Measurements from ENCODE around the gene LTBP3.
"Not testable (repeated sequence)": the region's sequence is repeated elsewhere in the genome, so short reads cannot be mapped to it uniquely, and the experiment has no call there.

LTBP3 gene

DNA sequence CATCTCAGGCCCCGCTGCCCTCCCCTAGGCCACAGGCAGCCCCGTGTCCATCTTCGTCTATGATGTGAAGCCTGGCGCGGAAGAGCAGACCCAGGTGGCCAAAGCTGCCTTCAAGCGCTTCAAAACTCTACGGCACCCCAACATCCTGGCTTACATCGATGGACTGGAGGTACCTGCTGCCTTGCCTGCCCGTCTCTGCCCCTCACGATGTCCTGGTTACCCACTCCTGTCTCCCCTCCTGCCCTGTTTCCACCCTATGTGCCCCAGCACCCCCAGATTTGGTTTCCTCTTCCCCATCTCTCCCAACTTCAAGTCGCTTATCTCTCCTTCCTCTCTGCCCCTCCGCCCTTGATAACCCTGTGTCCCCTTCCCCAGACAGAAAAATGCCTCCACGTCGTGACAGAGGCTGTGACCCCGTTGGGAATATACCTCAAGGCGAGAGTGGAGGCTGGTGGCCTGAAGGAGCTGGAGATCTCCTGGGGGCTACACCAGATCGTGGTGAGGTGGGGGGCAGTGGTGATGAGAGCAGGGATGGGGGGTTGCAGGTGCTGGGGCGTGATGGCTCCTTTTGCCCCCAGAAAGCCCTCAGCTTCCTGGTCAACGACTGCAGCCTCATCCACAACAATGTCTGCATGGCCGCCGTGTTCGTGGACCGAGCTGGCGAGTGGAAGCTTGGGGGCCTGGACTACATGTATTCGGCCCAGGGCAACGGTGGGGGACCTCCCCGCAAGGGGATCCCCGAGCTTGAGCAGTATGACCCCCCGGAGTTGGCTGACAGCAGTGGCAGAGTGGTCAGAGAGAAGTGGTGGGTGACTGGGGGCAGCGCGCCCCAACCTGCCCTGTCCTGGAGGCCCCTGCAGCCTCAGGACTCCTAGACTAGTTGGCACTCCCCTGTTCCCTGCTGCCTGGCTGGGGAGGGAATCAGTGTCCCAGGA, 32.3 kb downstream of the LTBP3 start:
- Histone ChIP-seq H3K4me3 (ENCODE audit: low read depth in 1 of 2, low read length in 2 of 2) (peak overlapping the region; percentile 56 to 88), H3K9me3 (ENCODE audit: control insufficient read depth in 1 of 2, low read length in 2 of 2) (no peaks in the 10 kb centered on the region), H3K27me3 (ENCODE audit: low read depth, low read length) (no peaks in the 10 kb centered on the region), H3K27ac (ENCODE audit: low read length) (no peak overlapping the region), H3K4me1 (ENCODE audit: control insufficient read depth in 1 of 2, insufficient read depth in 2 of 2, low read length in 2 of 2) (peaks cover 9 to 27% of the 10 kb centered on the region in 2 donors), H3K36me3 (ENCODE audit: control insufficient read depth in 1 of 2, insufficient read depth in 2 of 2, low read length in 2 of 2) (peaks cover 14 to 19% of the 10 kb centered on the region in 2 donors)

DNA sequence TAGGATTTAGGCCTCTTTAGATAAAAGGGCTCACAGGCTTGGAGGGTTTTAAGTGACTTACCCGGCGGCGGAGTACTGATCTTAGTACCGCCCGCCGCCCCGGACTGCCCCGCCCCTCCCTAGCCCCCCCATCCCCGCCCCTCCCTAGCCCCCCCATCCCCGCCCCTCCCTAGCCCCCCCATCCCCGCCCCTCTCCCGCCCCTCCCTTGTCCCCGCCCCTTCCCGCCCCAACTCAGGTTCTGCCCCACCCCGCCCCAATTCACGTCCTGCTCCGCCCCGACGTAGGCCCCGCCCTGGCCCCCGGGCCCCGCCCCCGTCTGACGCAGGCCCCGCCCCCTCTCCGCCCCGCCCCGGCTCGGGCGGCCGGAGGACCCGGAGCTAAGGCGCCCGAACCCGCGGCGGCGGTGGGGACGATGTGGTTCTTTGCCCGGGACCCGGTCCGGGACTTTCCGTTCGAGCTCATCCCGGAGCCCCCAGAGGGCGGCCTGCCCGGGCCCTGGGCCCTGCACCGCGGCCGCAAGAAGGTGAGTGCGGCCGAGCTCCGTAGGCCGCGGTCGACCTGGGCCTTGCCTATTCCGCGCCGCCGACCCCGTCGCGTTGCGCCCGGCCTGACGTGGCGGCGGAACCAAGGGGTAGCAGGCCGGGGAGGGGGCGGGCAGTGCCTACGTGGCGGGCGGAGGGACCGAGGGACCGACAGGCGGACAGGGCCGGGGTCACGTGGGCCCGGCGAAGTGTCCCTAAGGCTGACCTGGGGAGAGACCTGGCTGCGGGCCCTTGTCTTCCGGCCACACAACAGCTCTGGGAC, 33.2 kb downstream of the LTBP3 start, which contains the start of gene SCYL1:
Gene SCYL1 (plus strand): TSS at position 343 of the 805 bp plus-strand sequence. CDS start 71 bp downstream, at position 414.
- H3K4me1 ChIP-seq (ENCODE audit: control insufficient read depth in 1 of 2, insufficient read depth in 2 of 2, low read length in 2 of 2), result peaks cover 9 to 27% of the 10 kb centered on the region in 2 donors

DNA sequence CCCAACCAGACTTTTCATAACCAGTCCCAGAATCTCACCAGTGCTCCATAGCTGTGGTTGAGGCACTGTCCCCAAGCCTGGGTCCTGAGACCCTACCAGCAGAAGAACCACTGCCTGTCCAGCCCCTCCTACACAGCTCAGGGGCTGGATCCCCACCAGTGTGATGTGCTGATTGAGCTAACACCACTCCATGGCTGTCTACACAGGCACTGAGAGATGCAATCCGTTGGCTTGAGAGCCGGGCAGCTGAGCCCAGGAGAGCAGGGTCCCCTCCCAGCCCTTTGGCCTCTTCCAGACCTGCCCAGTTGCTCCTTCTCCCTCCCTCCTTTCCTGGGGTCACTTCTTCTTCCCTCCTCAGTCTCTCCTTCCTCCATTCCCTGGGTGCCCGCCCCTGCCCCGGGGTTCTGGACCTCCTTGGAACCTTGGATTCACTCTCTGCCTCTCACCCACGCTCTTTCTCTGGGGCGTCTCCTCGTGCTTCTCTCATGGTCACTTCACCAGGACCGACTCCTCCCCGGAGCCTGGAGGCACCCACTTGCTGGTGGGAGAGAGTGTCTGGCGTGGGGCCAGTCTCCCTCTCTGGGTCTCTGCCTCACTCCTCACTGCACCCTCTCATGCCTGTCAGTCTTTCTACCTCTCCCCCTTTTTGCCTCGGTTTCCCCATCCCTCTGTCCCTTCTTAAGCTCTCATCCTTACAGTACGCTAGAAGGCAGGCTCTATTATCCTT, 34.0 kb downstream of the LTBP3 start:
- no peaks in the 10 kb centered on the region for H3K27me3 ChIP-seq (ENCODE audit: low read depth, low read length)
- peaks cover 9 to 27% of the 10 kb centered on the region in 2 donors for H3K4me1 ChIP-seq (ENCODE audit: control insufficient read depth in 1 of 2, insufficient read depth in 2 of 2, low read length in 2 of 2)
- H3K4me3 ChIP-seq (ENCODE audit: low read depth in 1 of 2, low read length in 2 of 2), result peak overlapping the region; percentile 38 to 51
- no peaks in the 10 kb centered on the region for H3K9me3 ChIP-seq (ENCODE audit: control insufficient read depth in 1 of 2, low read length in 2 of 2)
- H3K36me3 ChIP-seq (ENCODE audit: control insufficient read depth in 1 of 2, insufficient read depth in 2 of 2, low read length in 2 of 2), result peaks cover 6 to 7% of the 10 kb centered on the region in 2 donors
- peak overlapping the region; percentile 54 for H3K27ac ChIP-seq (ENCODE audit: low read length)

More for the DNA sequence above, 33.2 kb downstream of the LTBP3 start, which contains the start of gene SCYL1:
- no peaks in the 10 kb centered on the region for H3K27me3 ChIP-seq (ENCODE audit: low read depth, low read length)
- H3K4me3 ChIP-seq (ENCODE audit: low read depth in 1 of 2, low read length in 2 of 2), result peak within 1 kb of the TSS; percentile 56 to 88
- no peaks in the 10 kb centered on the region for H3K9me3 ChIP-seq (ENCODE audit: control insufficient read depth in 1 of 2, low read length in 2 of 2)
- H3K27ac ChIP-seq (ENCODE audit: low read length), result peak within 1 kb of the TSS; percentile 54
- peaks cover 7 to 12% of the 10 kb centered on the region in 2 donors for H3K36me3 ChIP-seq (ENCODE audit: control insufficient read depth in 1 of 2, insufficient read depth in 2 of 2, low read length in 2 of 2)

DNA sequence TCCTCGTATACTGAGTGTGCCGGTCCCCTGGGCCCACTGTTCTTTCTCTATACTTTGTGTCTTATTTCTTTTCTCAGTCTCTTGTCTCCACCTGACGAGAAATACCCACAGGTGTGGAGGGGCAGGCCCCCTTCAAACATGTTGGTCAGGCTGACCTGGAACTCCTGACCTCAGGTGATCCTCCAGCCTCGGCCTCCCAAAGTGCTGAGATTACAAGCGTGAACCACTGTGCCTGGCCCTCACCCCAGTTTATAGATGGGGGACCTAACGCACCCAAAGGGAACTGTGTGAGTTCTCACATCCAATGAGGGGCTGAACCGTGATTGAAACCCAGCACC, 34.6 kb downstream of the LTBP3 start:
- H3K27me3 ChIP-seq (ENCODE audit: low read depth, low read length); H3K9me3 ChIP-seq (ENCODE audit: control insufficient read depth in 1 of 2, low read length in 2 of 2); H3K4me3 ChIP-seq (ENCODE audit: low read depth in 1 of 2, low read length in 2 of 2); H3K27ac ChIP-seq (ENCODE audit: low read length); H3K36me3 ChIP-seq (ENCODE audit: control insufficient read depth in 1 of 2, insufficient read depth in 2 of 2, low read length in 2 of 2): not testable (repeated sequence)
- H3K4me1 ChIP-seq (ENCODE audit: control insufficient read depth in 1 of 2, insufficient read depth in 2 of 2, low read length in 2 of 2), result peaks cover 9 to 27% of the 10 kb centered on the region in 2 donors

DNA sequence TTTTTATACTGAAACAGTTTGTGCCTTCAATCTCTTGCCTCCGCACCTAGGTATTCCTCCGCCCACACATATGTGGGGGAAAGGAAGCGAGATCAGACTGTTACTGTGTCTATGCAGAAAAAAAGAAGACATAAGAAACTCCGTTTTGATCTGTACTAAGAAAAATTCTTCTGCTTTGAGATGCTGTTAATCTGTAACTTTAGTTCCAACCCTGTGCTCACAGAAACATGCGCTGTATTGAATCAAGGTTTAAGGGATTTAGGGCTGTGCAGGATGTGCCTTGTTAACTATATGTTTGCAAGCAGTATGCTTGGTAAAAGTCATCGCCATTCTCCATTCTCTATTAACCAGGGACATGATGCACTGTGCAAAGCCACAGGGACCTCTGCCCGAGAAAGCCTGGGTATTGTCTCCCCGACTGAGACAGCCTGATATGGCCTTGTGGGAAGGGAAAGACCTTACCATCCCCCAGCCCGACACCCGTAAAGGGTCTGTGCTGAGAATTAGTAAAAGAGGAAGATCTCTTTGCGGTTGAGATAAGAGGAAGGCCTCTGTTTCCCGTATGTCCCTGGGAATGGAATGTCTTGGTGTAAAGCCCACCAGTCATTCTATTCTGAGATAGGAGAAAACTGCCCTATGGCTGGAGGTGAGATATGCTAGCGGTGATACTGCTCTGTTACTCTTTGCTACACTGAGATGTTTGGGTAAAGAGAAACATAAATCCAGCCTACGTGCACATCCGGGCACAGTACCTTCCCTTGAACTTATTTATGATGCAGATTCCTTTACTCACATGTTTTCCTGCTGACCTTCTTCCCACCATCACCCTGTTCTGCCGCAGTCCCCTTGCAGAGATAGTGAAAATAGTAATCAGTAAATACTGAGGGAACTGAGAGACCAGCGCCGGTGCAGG, 35.2 kb downstream of the LTBP3 start:
- H3K9me3 ChIP-seq (ENCODE audit: control insufficient read depth in 1 of 2, low read length in 2 of 2); H3K27me3 ChIP-seq (ENCODE audit: low read depth, low read length); H3K27ac ChIP-seq (ENCODE audit: low read length); H3K36me3 ChIP-seq (ENCODE audit: control insufficient read depth in 1 of 2, insufficient read depth in 2 of 2, low read length in 2 of 2); H3K4me3 ChIP-seq (ENCODE audit: low read depth in 1 of 2, low read length in 2 of 2): not testable (repeated sequence)
- H3K4me1 ChIP-seq (ENCODE audit: control insufficient read depth in 1 of 2, insufficient read depth in 2 of 2, low read length in 2 of 2), result peaks cover 9 to 27% of the 10 kb centered on the region in 2 donors

DNA sequence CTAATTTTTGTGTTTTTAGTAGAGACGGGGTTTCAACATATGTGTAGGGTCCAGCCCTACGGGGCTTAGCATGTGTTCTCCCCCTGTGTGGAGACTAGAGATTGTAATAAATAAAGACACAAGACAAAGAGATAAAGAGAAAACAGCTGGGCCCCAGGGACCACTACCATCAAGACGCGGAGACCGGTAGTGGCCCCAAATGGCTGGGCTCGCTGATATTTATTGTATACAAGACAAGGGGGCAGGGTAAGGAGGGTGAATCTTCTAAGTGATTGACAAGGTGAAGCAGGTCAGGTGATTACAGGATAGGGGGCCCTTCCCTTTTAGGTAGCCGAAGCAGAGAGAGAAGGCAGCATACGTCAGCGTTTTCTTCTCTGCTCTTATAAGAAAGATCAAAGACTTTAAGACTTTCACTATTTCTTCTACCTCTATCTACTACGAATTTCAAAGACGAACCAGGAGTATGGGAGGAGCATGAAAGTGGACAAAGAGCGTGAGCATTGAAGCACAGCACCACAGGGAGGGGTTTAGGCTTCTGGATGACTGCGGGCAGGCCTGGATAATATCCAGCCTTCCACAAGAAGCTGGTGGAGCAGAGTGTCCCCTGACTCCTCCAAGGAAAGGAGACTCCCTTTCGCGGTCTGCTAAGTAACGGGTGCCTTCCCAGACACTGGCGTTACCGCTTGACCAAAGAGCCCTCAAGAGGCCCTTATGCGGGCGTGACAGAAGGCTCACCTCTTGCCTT, 36.2 kb downstream of the LTBP3 start:
- not testable (repeated sequence) for H3K4me3 ChIP-seq (ENCODE audit: low read depth in 1 of 2, low read length in 2 of 2); H3K27me3 ChIP-seq (ENCODE audit: low read depth, low read length); H3K9me3 ChIP-seq (ENCODE audit: control insufficient read depth in 1 of 2, low read length in 2 of 2); H3K27ac ChIP-seq (ENCODE audit: low read length); H3K36me3 ChIP-seq (ENCODE audit: control insufficient read depth in 1 of 2, insufficient read depth in 2 of 2, low read length in 2 of 2)
- H3K4me1 ChIP-seq (ENCODE audit: control insufficient read depth in 1 of 2, insufficient read depth in 2 of 2, low read length in 2 of 2), result peaks cover 9 to 27% of the 10 kb centered on the region in 2 donors

DNA sequence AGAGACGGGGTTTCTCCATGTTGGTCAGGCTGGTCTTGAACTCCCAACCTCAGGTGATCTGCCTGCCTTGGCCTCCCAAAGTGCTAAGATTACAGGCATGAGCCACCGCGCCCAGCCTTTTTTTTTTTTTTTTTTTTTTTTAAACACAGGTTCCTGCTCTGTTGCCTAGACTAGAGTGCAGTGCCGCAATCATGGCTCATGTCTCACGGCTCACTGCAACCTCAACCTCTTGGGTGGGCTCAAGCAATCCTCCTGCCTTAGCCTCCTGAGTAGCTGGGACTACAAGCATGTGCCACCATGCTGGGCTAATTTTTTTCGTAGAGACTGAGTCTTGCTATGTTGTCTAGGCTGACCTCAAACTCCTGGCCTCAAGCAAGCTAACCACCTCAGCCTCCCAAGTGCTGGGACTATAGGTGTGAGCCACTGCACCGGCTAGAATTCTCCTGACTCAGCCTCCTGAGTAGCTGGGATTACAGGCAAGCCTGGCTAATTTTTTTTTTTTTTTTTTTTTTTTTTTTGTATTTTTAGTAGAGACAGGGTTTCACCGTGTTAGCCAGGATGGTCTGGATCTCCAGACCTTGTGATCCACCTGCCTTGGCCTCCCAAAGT, 39.1 kb downstream of the LTBP3 start:
- not testable (repeated sequence) for H3K9me3 ChIP-seq (ENCODE audit: control insufficient read depth in 1 of 2, low read length in 2 of 2); H3K36me3 ChIP-seq (ENCODE audit: control insufficient read depth in 1 of 2, insufficient read depth in 2 of 2, low read length in 2 of 2); H3K27ac ChIP-seq (ENCODE audit: low read length); H3K4me3 ChIP-seq (ENCODE audit: low read depth in 1 of 2, low read length in 2 of 2); H3K27me3 ChIP-seq (ENCODE audit: low read depth, low read length)
- peaks cover 0 to 11% of the 10 kb centered on the region in 2 donors for H3K4me1 ChIP-seq (ENCODE audit: control insufficient read depth in 1 of 2, insufficient read depth in 2 of 2, low read length in 2 of 2)

DNA sequence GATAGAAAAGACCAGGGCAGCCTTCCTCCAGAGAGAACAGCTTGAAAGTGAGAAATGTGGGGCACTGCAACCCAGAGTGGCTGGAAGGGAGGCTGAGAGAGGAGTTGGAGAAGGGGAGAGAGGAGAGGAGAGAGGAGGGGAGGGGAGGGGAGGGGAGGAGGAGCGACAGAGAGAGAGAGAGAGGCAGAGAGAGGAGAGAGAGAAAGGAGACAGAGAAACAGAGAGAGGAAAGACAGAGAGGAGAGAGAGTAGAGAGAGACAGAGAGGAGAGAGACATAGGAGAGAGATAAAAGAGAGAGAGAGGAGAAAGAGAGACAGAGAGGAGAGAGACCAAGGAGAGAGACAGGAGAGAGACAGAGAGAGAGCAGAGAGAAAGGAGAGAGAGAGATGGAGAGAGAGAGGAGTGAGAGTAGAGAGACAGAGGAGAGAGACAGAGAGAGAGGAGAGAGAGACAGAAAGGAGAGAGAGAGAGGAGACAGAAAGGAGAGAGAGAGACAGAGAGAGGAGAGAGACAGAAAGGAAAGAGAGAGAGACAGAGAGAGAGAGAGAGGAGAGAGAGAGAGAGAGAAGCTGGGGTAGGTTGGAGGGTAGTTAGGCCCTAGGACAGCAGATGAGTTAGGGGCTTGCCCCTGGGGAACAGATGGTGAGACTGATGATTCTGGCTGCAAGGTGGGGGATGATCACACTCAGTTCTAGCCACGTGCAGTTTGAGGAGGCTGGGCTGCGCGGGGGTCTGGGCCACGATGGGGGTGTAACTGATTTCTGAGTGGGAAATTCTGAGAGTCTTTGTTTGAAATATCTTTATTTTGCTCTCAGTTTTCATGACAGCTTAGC, 41.8 kb downstream of the LTBP3 start:
- Histone ChIP-seq H3K4me3 (ENCODE audit: low read depth in 1 of 2, low read length in 2 of 2) (no peak overlapping the region), H3K4me1 (ENCODE audit: control insufficient read depth in 1 of 2, insufficient read depth in 2 of 2, low read length in 2 of 2) (peaks cover 0 to 4% of the 10 kb centered on the region in 2 donors), H3K9me3 (ENCODE audit: control insufficient read depth in 1 of 2, low read length in 2 of 2) (no peaks in the 10 kb centered on the region), H3K36me3 (ENCODE audit: control insufficient read depth in 1 of 2, insufficient read depth in 2 of 2, low read length in 2 of 2) (no peaks in the 10 kb centered on the region), H3K27me3 (ENCODE audit: low read depth, low read length) (no peaks in the 10 kb centered on the region), H3K27ac (ENCODE audit: low read length) (no peak overlapping the region)

DNA sequence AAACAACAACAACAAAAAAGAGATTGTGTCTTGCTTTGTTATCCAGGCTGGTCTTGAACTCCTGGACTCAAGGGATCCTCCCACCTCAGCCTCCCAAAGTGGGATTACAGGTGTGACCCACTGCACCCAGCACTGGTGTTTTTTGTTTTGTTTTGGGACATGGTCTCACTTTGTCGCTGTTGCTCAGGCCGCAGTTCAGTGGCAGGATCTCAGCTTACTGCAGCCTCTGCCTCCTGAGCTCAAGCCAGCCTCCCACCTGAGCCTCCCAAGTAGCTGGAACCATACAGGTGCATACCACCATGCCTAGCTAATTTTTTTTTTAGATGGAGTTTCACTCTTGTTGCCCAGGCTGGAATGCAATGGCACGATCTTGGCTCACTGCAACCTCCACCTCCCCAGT, 45.8 kb downstream of the LTBP3 start:
- not testable (repeated sequence) for H3K27me3 ChIP-seq (ENCODE audit: low read depth, low read length); H3K27ac ChIP-seq (ENCODE audit: low read length); H3K4me1 ChIP-seq (ENCODE audit: control insufficient read depth in 1 of 2, insufficient read depth in 2 of 2, low read length in 2 of 2); H3K36me3 ChIP-seq (ENCODE audit: control insufficient read depth in 1 of 2, insufficient read depth in 2 of 2, low read length in 2 of 2); H3K9me3 ChIP-seq (ENCODE audit: control insufficient read depth in 1 of 2, low read length in 2 of 2); H3K4me3 ChIP-seq (ENCODE audit: low read depth in 1 of 2, low read length in 2 of 2)
